ENCODE results near the gene PPP1R1C. TPM values are rescaled to one million over a fixed set of nuclear protein-coding genes. Genes with fewer than 3 reads are reported as not detected.

Gene PPP1R1C
- total RNA-seq, 1 experiment from 2014 or later = 4.0 TPM

DNA sequence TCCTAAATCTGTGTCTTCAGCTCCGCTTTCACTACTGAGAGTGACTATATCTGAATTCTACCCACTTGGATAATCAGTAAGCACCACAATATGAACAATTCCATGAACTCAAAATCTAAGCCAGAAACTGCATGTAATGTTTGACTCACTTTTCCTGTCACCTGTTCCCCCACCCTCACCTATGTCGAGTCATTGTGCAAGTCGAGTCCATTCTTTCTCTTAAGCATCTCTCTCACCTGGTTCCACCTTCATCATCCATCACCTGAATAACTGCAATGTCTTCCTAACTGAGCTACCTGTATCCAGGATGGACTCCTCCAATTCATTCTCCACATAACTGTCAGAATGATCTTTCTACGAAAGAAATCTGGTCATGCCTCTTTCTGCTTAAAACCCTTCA, 58.2 kb downstream of the PPP1R1C start:
- TF ChIP-seq, protein P1, sequence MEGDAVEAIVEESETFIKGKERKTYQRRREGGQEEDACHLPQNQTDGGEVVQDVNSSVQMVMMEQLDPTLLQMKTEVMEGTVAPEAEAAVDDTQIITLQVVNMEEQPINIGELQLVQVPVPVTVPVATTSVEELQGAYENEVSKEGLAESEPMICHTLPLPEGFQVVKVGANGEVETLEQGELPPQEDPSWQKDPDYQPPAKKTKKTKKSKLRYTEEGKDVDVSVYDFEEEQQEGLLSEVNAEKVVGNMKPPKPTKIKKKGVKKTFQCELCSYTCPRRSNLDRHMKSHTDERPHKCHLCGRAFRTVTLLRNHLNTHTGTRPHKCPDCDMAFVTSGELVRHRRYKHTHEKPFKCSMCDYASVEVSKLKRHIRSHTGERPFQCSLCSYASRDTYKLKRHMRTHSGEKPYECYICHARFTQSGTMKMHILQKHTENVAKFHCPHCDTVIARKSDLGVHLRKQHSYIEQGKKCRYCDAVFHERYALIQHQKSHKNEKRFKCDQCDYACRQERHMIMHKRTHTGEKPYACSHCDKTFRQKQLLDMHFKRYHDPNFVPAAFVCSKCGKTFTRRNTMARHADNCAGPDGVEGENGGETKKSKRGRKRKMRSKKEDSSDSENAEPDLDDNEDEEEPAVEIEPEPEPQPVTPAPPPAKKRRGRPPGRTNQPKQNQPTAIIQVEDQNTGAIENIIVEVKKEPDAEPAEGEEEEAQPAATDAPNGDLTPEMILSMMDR (conservative IDR thresholded peaks at IDR 0.05) = no peak
- H2BK5ac ChIP-seq (ENCODE audit: insufficient read length, low read length) = no peak overlapping the region
- H3K27me3 ChIP-seq (ENCODE audit: insufficient read depth, low read length) = no peaks in the 10 kb centered on the region
- H2AK5ac ChIP-seq (ENCODE audit: insufficient read length, low read length) = no peak overlapping the region
- no peak overlapping the region for H2BK120ac ChIP-seq (ENCODE audit: low read depth, low read length, poor library complexity, severe bottlenecking)
- H3K56ac ChIP-seq (ENCODE audit: insufficient read length, low read depth, low read length) = no peak overlapping the region
- no peak overlapping the region for H3T11ph ChIP-seq (ENCODE audit: low read length)
- H3K23me2 ChIP-seq (ENCODE audit: insufficient read length, low read depth, low read length, poor library complexity, severe bottlenecking) = no peaks in the 10 kb centered on the region
- H4K20me1 ChIP-seq (ENCODE audit: control insufficient read depth, insufficient read depth, insufficient read length) = no peaks in the 10 kb centered on the region
- H4K5ac ChIP-seq (ENCODE audit: insufficient read length, low read depth, low read length) = no peak overlapping the region
- Mint-ChIP-seq H3K27me3 (ENCODE audit: low read depth) (no peaks in the 10 kb centered on the region), H3K27ac (no peak overlapping the region), H3K36me3 (ENCODE audit: insufficient read depth in 1 of 3, low read depth in 3 of 3) (no peaks in the 10 kb centered on the region), H3K9me3 (no peaks in the 10 kb centered on the region), H3K4me1 (no peaks in the 10 kb centered on the region), H3K4me3 (no peak overlapping the region)
- no peak overlapping the region for H2BK15ac ChIP-seq (ENCODE audit: low read depth, low read length)
- H3K27ac ChIP-seq (ENCODE audit: insufficient read length, low read depth, low read length) = no peak overlapping the region
- no peak overlapping the region for H3K4me2 ChIP-seq (ENCODE audit: insufficient read depth, insufficient read length, low read length)
- H4K91ac ChIP-seq (ENCODE audit: insufficient read length, low read depth, low read length) = no peak overlapping the region
- H3K14ac ChIP-seq (ENCODE audit: insufficient read depth, low read length) = no peak overlapping the region
- DNase-seq = no peak
- H3K4me1 ChIP-seq (ENCODE audit: insufficient read depth, low read length) = no peaks in the 10 kb centered on the region
- H3K4ac ChIP-seq (ENCODE audit: low read depth, low read length) = no peak overlapping the region
- H3K23ac ChIP-seq (ENCODE audit: insufficient read length, low read depth, low read length) = no peak overlapping the region
- no peak overlapping the region for H2BK20ac ChIP-seq (ENCODE audit: low read depth, low read length, poor library complexity, severe bottlenecking)
- no peak overlapping the region for H2BK12ac ChIP-seq (ENCODE audit: insufficient read length, low read depth, low read length)
- no peak overlapping the region for H2AFZ ChIP-seq (ENCODE audit: low read length)
- no peaks in the 10 kb centered on the region for H3K9me3 ChIP-seq (ENCODE audit: control insufficient read depth, low read depth, low read length)
- no peak overlapping the region for H3K18ac ChIP-seq (ENCODE audit: insufficient read length, low read depth, low read length)
- no peak overlapping the region for H3K9ac ChIP-seq (ENCODE audit: extremely low read depth, insufficient read length, low read length)
- no peak overlapping the region for H4K8ac ChIP-seq (replicated peaks; ENCODE audit: insufficient read length, low read depth, low read length)
- no peaks in the 10 kb centered on the region for H3K79me2 ChIP-seq (ENCODE audit: insufficient read depth, low read length)
- H3K79me1 ChIP-seq (ENCODE audit: insufficient read depth, low read depth, low read length, poor library complexity, severe bottlenecking) = no peaks in the 10 kb centered on the region
- no CpG with 5 or more reads among the region's 4 CpGs for WGBS (ENCODE audit: extremely low coverage, insufficient read length, low lambda C conversion rate)
